AG08395 (cell line): Measurements from ENCODE around the gene INKA2.
"Not testable (repeated sequence)": the region's sequence is repeated elsewhere in the genome, so short reads cannot be mapped to it uniquely, and the experiment has no call there.

Experiments used
- DNase-seq: peaks from one replicate; pipeline ENCODE4 v3.0.0; 2012; ENCODE audit warnings: mixed read lengths, low spot score

Gene INKA2

GRCh38 chr1:111750856-111751255, 11.7 kb upstream of the INKA2 start:
- no peak for DNase-seq

- no peak for DNase-seq
These were observed 10.4 kb upstream of the INKA2 start for GRCh38 chr1:111749628-111750027.

- no peak for DNase-seq
These were observed 8.8 kb upstream of the INKA2 start for GRCh38 chr1:111747947-111748346.

- peak; percentile 69 for DNase-seq
These were observed 8.1 kb upstream of the INKA2 start for GRCh38 chr1:111747282-111747734.

- DNase-seq: no peak
These were observed 7.4 kb upstream of the INKA2 start for GRCh38 chr1:111746614-111746999.

GRCh38 chr1:111745675-111746613, 6.7 kb upstream of the INKA2 start:
- DNase-seq: no peak

GRCh38 chr1:111743679-111744101, 4.5 kb upstream of the INKA2 start:
- peak; percentile 63 for DNase-seq

- no peak for DNase-seq
These were observed 3.8 kb upstream of the INKA2 start for GRCh38 chr1:111742938-111743549.

- not testable (repeated sequence) for DNase-seq
These were observed 3.1 kb upstream of the INKA2 start for GRCh38 chr1:111742292-111742691.

- DNase-seq: peak; percentile 80
These were observed 950 bp upstream of the INKA2 start for GRCh38 chr1:111739925-111740765.

- DNase-seq: peak; percentile 34
These were observed 580 bp downstream of the INKA2 start for GRCh38 chr1:111738436-111739193.

GRCh38 chr1:111738133-111738435, 1.1 kb downstream of the INKA2 start:
- DNase-seq: no peak

GRCh38 chr1:111737216-111738132, 1.7 kb downstream of the INKA2 start:
- DNase-seq: no peak

- DNase-seq: no peak
These were observed 2.5 kb downstream of the INKA2 start for GRCh38 chr1:111736548-111737215.

- DNase-seq: no peak
These were observed 3.2 kb downstream of the INKA2 start for GRCh38 chr1:111735858-111736544.

GRCh38 chr1:111735321-111735720, 3.9 kb downstream of the INKA2 start:
- DNase-seq: no peak

GRCh38 chr1:111734856-111735255, 4.3 kb downstream of the INKA2 start:
- DNase-seq: no peak

GRCh38 chr1:111734426-111734825, 4.8 kb downstream of the INKA2 start:
- no peak for DNase-seq

GRCh38 chr1:111733992-111734341, 5.2 kb downstream of the INKA2 start:
- DNase-seq: no peak
